ENCODE measurements around the gene PKP1. TPM values are rescaled to one million over a fixed set of nuclear protein-coding genes. Genes with fewer than 3 reads are reported as not detected.

PKP1 gene
- total RNA-seq, 2 donors from 2014 or later, result 0.77 to 1.0 TPM

- no peak for ATAC-seq
- intact Hi-C loops (cut with DNase I), result no loop called here
- DNase-seq, result no peak
These were observed 88.5 kb downstream of the PKP1 start for GRCh38 chr1:201371792-201372191.

- intact Hi-C loops (cut with DNase I), result no loop called here
- no peak for DNase-seq
- ATAC-seq, result peak; percentile 0 to 7
These were observed 91.1 kb downstream of the PKP1 start for GRCh38 chr1:201374364-201374763.

DNA sequence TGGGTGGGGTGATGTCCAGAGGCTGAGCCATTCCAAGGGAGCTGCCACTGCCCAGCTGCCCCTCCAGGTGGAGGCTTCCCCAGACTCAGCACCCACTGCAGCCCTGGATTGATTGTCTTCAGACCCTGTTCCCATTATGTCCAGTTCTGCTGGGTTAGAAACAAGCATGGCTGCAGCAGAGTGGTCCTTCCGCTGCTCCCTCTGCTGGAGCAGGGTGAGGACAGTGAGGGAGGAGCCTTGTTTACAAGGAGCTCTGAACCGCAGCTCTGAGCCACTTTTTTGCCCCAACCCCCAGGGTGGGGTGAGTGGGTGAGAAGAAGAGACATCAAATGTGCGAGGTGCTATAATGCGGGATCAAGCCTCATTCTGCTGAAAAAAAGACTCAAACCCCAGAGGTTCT lies 91.9 kb downstream of the PKP1 start:
- ATAC-seq, result peak in 1 of 2 donors; percentile 8
- intact Hi-C loops (cut with DNase I), result no loop called here
- no peak for DNase-seq

DNA sequence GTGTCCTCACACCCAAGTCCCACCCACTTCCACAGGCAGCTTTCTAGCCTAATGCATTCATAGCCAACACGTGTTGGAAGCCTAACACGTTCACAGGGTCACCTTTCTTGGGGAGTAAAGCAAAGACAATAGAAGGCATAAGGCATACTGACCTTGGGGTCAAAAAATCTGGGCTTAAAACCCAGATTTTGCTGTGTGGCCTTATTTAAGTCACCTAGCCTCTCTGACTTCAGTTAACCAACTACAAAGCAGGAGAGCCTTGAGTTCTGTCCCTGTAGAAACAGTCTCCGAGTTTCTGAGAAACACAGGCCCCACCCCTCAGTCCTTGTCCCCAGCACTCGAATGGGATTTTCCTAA lies 92.8 kb downstream of the PKP1 start:
- DNase-seq (no peak), ATAC-seq (no peak)
- intact Hi-C loops (cut with DNase I), result no loop called here

DNA sequence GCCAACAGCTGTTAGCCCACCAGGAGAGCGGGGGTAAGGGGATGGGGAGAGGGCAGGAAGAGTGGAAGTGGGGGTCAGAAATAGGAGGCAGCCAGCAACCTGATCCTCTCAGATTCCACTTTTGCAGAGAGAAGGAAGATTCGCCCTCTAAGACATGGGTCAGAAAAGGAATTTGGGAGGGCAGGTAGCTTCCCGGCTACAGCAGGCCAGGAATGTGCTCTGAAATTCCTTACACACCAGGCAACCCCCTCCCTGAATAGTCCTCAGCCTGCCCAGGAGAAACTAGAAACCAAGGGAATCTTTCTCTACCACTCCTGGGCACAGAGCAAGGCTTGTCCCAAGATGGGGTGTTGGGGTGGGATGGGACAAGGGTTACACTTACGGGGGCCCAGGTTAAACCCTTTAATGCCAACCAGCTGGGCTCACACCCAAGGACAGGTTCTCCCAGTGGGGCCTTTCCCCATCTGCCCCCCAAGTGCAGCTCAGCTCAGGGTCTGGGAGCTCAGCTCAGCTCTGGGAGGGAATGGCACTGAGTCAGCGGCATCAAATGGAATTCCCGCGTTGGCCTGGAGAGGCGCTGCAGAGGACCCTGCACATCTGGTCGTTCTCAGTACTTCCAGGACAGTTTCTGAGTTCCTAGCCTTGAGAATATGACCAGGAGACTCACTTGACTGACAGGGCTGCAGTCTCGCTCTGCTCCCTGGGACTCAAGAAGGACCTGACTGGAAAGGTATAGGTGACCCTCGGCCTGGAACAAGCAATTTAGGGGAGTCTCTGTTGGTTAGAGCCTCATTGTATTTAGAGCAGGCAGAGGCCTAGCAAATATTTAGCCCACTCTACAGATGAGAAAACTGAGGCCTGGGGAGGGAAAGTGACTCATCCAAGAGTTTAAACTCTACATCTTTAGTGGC lies 93.4 kb downstream of the PKP1 start:
- intact Hi-C loops (cut with DNase I), result no loop called here
- ATAC-seq (peak; percentile 17 to 20), DNase-seq (no peak)

GRCh38 chr1:201377611-201378092 lies 94.3 kb downstream of the PKP1 start, which contains the start of gene TNNT2:
Gene TNNT2, minus strand, starts transcription at chr1:201377680. Its CDS starts 4,426 bp downstream, at chr1:201373254.
- intact Hi-C loops (cut with DNase I), result no loop called here
- peak; percentile 53 to 58 for ATAC-seq
- DNase-seq, result peak; percentile 69

DNA sequence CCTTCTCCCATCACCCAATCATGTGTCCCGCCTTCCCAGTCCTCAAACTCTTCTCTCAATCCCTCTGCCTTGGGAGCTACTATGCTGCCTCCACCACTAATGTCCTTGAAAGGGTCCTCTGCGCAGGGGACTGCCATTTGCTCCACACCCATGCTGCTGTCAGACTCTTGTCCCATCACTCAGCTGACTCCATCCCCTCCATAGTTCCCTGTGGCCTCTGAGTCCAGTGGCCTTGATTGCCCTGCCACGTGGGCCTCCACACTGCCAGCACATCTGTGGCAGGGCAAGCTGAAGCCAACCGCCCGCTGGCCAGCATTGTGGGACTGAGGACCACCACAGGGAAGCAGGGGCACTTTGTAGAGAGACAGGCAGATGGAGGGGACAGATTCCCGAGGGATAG lies 95.5 kb downstream of the PKP1 start:
- peak; percentile 20 to 23 for ATAC-seq
- intact Hi-C loops (cut with DNase I), result no loop called here
- no peak for DNase-seq

DNA sequence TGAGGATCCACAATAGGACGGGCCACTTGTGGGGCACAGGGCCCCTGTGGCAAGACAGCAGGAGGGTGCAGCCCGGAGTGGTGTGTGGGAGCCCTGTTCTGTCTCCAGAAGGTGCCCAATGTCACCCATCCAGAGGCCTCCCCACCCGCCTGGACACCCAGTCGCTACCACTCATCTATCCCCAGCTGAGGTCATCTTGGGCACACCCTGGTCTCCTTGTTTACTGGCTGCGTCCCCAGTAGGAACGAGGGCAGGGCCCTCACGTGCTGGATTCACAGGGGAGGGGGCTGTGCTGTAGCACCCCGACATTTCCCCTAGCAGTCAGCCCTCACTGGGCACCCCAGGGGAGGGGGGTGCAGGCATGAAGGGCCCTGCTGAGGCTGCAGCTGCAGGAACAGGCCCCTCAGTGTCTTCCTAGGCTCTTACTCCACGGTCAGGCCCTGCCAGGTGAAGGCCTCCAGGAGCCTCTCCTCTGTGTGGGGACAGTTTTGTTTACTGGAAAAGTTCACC lies 96.5 kb downstream of the PKP1 start:
- peak in 1 of 2 donors; percentile 1 for ATAC-seq

GRCh38 chr1:201381130-201381529 lies 97.8 kb downstream of the PKP1 start:
- intact Hi-C loops (cut with DNase I), result no loop called here
- ATAC-seq (no peak), DNase-seq (no peak)

More for the DNA sequence above, 96.5 kb downstream of the PKP1 start:
- no peak for DNase-seq
- intact Hi-C loops (cut with DNase I), result no loop called here

Other genes with a start within 250 kb of the PKP1 start
- gene CACNA1S, start 171.1 kb upstream of the PKP1 start, total RNA-seq, result not detected
- not detected for gene ASCL5, start 156.3 kb upstream of the PKP1 start, total RNA-seq
- gene TMEM9, start 129.0 kb upstream of the PKP1 start, total RNA-seq, result 10 to 100 TPM; 34.9 to 35.7 TPM
- under 1 TPM in 1 of 2 donors, not detected in 1; 0.05 TPM for gene IGFN1, start 92.7 kb upstream of the PKP1 start, total RNA-seq
- 1,000 to 10,000 TPM; 4,860 to 5,317 TPM for gene TNNT2, start 94.2 kb downstream of the PKP1 start, total RNA-seq
- gene LAD1, start 115.8 kb downstream of the PKP1 start, total RNA-seq, result 1 to 10 TPM; 1.3 to 1.4 TPM
- 10 to 100 TPM in 1 of 2 donors, 1 to 10 TPM in 1; 6.4 to 31.5 TPM for gene TNNI1, start 138.2 kb downstream of the PKP1 start, total RNA-seq
- 10 to 100 TPM; 39.9 to 48.5 TPM for gene PHLDA3, start 185.7 kb downstream of the PKP1 start, total RNA-seq
- gene CSRP1, start 223.6 kb downstream of the PKP1 start, total RNA-seq, result 100 to 1,000 TPM in 1 of 2 donors, 10 to 100 TPM in 1; 95.1 to 154 TPM

Data from left cardiac atrium (tissue), 4 donors.